ENCODE measurements around the gene ALG12. TPM values are rescaled to one million over a fixed set of nuclear protein-coding genes. Genes with fewer than 3 reads are reported as not detected.
A peak's percentile ranks its signal among the peaks of the same experiment; 100 is the strongest.

The ALG12 gene
- total and polyA plus RNA-seq, 2 of the 13 experiments (the other 11 are each of a cell fraction or from before 2014, with no cell fraction given), result 7.8 to 15.8 TPM

GRCh38 chr22:49937758-49938564 lies 19.7 kb upstream of the ALG12 start (continued):
- 0 out of 2 replicates have a peak, but pooled peaks have one; percentile 9 for TF ChIP-seq ZFP91 (CRISPR knock-in tag; IDR thresholded peaks at IDR 0.05; ENCODE audit: borderline replicate concordance)
- TF ChIP-seq TSC22D2 (CRISPR knock-in tag; IDR thresholded peaks at IDR 0.05; ENCODE audit: borderline replicate concordance), result 0 out of 2 replicates have a peak, but pooled peaks have one; percentile 45
- TF ChIP-seq HNRNPLL (IDR thresholded peaks at IDR 0.05; ENCODE audit: low read depth, low read length, poor library complexity, severe bottlenecking), result peak; percentile 76
- TF ChIP-seq RAD21 (CRISPR knock-in tag; IDR thresholded peaks at IDR 0.05), result 0 out of 2 replicates have a peak, but pooled peaks have one; percentile 27
- peak; percentile 69 for TF ChIP-seq MAX (IDR thresholded peaks at IDR 0.05)
- peak; percentile 85 for TF ChIP-seq ZC3H13 (CRISPR knock-in tag; IDR thresholded peaks at IDR 0.05)
- no peak for TF ChIP-seq ELK4 (CRISPR knock-in tag; IDR thresholded peaks at IDR 0.05; ENCODE audit: borderline replicate concordance)
- peak; percentile 49 for TF ChIP-seq ISL2 (CRISPR knock-in tag; IDR thresholded peaks at IDR 0.05)
- no peak for TF ChIP-seq DMTF1 (CRISPR knock-in tag; IDR thresholded peaks at IDR 0.05)
- no peak for TF ChIP-seq HHEX (CRISPR knock-in tag; IDR thresholded peaks at IDR 0.05)
- 0 out of 2 replicates have a peak, but pooled peaks have one; percentile 32 for TF ChIP-seq TFDP1 (CRISPR knock-in tag; IDR thresholded peaks at IDR 0.05; ENCODE audit: borderline replicate concordance)
- no peak for TF ChIP-seq DNMT3B (CRISPR knock-in tag; conservative IDR thresholded peaks at IDR 0.05)
- TF ChIP-seq GMEB1 (CRISPR knock-in tag; IDR thresholded peaks at IDR 0.05; ENCODE audit: borderline replicate concordance), result peak; percentile 46
- 0 out of 4 replicates have a peak, but pooled peaks of 1 of the 2 experiments have one; percentile 13 for TF ChIP-seq ATF4 (CRISPR knock-in tag; IDR thresholded peaks at IDR 0.05)
- TF ChIP-seq ZNF234 (CRISPR knock-in tag; conservative IDR thresholded peaks at IDR 0.05), result no peak
- no peak for TF ChIP-seq PTBP1 (IDR thresholded peaks at IDR 0.05; ENCODE audit: low read depth, low read length, poor library complexity, severe bottlenecking)
- TF ChIP-seq ETV6 (CRISPR knock-in tag; conservative IDR thresholded peaks at IDR 0.05), result peak; percentile 71
